Stimulated activated CD4-positive, alpha-beta T cell treated with anti-CD3 and anti-CD28 coated beads, Interleukin-15, amount 100 ng/mL, for 48 hours (primary cell): Measurements from ENCODE around the gene CDH22.

Source experiments
- DNase-seq, 2 donors: peaks; one replicate each; pipeline ENCODE4 v3.0.0-alpha.2; 2020; ENCODE audit warnings: low read depth in 2 of 2

CDH22 gene

GRCh38 chr20:46139908-46140482 is 168.3 kb downstream of the CDH22 start:
- DNase-seq: no peak

- DNase-seq: no peak
These were observed 168.9 kb downstream of the CDH22 start for GRCh38 chr20:46139266-46139889.

GRCh38 chr20:46137816-46138215 is 170.5 kb downstream of the CDH22 start:
- DNase-seq: no peak

- no peak for DNase-seq
These were observed 172.3 kb downstream of the CDH22 start for GRCh38 chr20:46135856-46136633.

GRCh38 chr20:46134716-46135115 is 173.6 kb downstream of the CDH22 start:
- no peak for DNase-seq

- DNase-seq: no peak
These were observed 174.2 kb downstream of the CDH22 start for GRCh38 chr20:46133886-46134654.

GRCh38 chr20:46132705-46133120 is 175.6 kb downstream of the CDH22 start:
- peak; percentile 33 to 60 for DNase-seq

GRCh38 chr20:46131396-46131795 is 176.9 kb downstream of the CDH22 start:
- no peak for DNase-seq

- DNase-seq: no peak
These were observed 177.8 kb downstream of the CDH22 start for GRCh38 chr20:46130534-46130933.

GRCh38 chr20:46129955-46130481 is 178.3 kb downstream of the CDH22 start:
- no peak for DNase-seq

- no peak for DNase-seq
These were observed 179.8 kb downstream of the CDH22 start for GRCh38 chr20:46128310-46129151.

GRCh38 chr20:46127396-46128010 is 180.8 kb downstream of the CDH22 start:
- no peak for DNase-seq

- DNase-seq: no peak
These were observed 181.8 kb downstream of the CDH22 start for GRCh38 chr20:46126440-46127056.
